Heart right ventricle (tissue), 16 donors: ENCODE results near the gene LGR6. TPM values are rescaled to one million over a fixed set of nuclear protein-coding genes. Genes with fewer than 3 reads are reported as not detected.

ENCODE experiments used
- ATAC-seq, 8 donors: fragments of 200-7000 bp; cut with Tn5 transposase; one replicate each; pipeline ENCODE4 v1.9.1; 2020; ENCODE audit warnings: mild to moderate bottlenecking in 8 of 8, moderate library complexity in 8 of 8, moderate number of reproducible peaks in 1 of 8
- DNase-seq, 2 donors: peaks; one replicate each; pipeline ENCODE4 v3.0.0-alpha.2; 2020
- H3K27ac ChIP-seq, 10 donors: fragments of 200-600 bp; sonication (generic) in 2 of 10; one replicate each; pipeline versions ENCODE4 v1.5.0 to v1.8.0; 2020 to 2022; ENCODE audit warnings: mild to moderate bottlenecking in 3 of 10
- H3K27me3 ChIP-seq, 7 donors: fragments of 200-600 bp; one replicate each; pipeline ENCODE4 v1.8.0; 2021 to 2022; ENCODE audit warnings: mild to moderate bottlenecking in 2 of 7
- H3K36me3 ChIP-seq, 9 donors: fragments of 200-600 bp; sonication (generic) in 1 of 9; one replicate each; pipeline versions ENCODE4 v1.5.0 to v1.8.0; 2020 to 2022; ENCODE audit warnings: mild to moderate bottlenecking in 2 of 9
- H3K4me1 ChIP-seq, 9 donors: fragments of 200-600 bp; sonication (generic) in 1 of 9; one replicate each; pipeline versions ENCODE4 v1.5.0 to v1.8.0; 2020 to 2022; ENCODE audit warnings: mild to moderate bottlenecking in 4 of 9
- H3K4me3 ChIP-seq, 10 donors: fragments of 200-600 bp; sonication (generic) in 2 of 10; one replicate each; pipeline versions ENCODE4 v1.5.0 to v1.8.0; 2020 to 2022; ENCODE audit warnings: mild to moderate bottlenecking in 7 of 10, moderate library complexity in 2 of 10
- H3K9me3 ChIP-seq, 11 donors: fragments of 200-600 bp in 10 of 11; sonication (generic) in 2 of 11; one replicate each; pipeline versions ENCODE4 v1.5.0 to v1.8.0; 2013 to 2022; ENCODE audit warnings: mild to moderate bottlenecking in 2 of 11, control low read depth in 1 of 11, moderate library complexity in 1 of 11
- WGBS, 2 donors: extraction: QIAGEN DNeasy Blood & Tissue Kit; methylation state at CpG; one replicate each; pipeline ENCODE4 v1.1.7; 2013; ENCODE audit warnings: inconsistent platforms in 1 of 2; 5-methylcytosine and 5-hydroxymethylcytosine counted together
- intact Hi-C, 10 donors: fragments of 100-400 bp; cut with DNase I; formaldehyde crosslinking; loops; one replicate each; pipeline versions ENCODE4 v1.11.1 to v1.14.2; 2022
- polyA plus RNA-seq, 2 donors: library from polyadenylated mRNA; stranded (reverse); fragments of 200-250 nt; gene quantifications; one replicate each; pipeline ENCODE4 v1.2.3, GENCODE V29; 2013
- total RNA-seq, 10 donors: library from RNA; stranded (reverse); fragmentation: NEBNext Ultra II Directional in 3 of 10; extraction: Animal tissue kit (Norgen Biotek cat#: 25700) in 3 of 10; gene quantifications; one replicate each; pipeline versions ENCODE4 v1.2.1 to v1.2.4, GENCODE V29; 2021 to 2023
- TF ChIP-seq, protein P1 (sequence below), 9 donors: fragments of 200-600 bp; sonication (generic) in 2 of 9; IDR thresholded peaks; one replicate each; pipeline versions ENCODE4 v1.5.0 to v1.8.0; 2021 to 2022; ENCODE audit warnings: antibody characterized with exemption in 9 of 9, mild to moderate bottlenecking in 5 of 9, moderate library complexity in 1 of 9
- donor health status: Arrhythmogenic right ventricular cardiomyopathy.
- donor health status: ischemic (EF 13 %, LVEDD 7.1; RV severe dilation, severe dysfunction).
- donor health status: healthy with polysubstance abuse.
- donor health status: DM: no; HTN: yes; CAD: no.
- donor health status: DM: no; HTN: no; CAD: no.
- donor health status: ischemic (EF 25% LVEDD 6.9; RV normal size, moderate dysfunction).
- donor health status: ischemic (EF 25% LVEDD 5.7; RV mildly dilated, moderate dysfunction).
- donor health status: healthy.
- donor health status: DM: yes; HTN: yes; CAD: no.
- donor health status: Ischemic cardiomyopathy.
- donor health status: ischemic (EF 35%, LVEDD 5.7; RV mildly dilated, moderate dysfunction).
- donor health status: nonischemic (EF 11% LVEDD 7.7; RV severe dilation, severe dysfunction).
- donor health status: DM: yes; HTN: yes; CAD: no.
- donor health status: PGD.
- donor health status: ischemic (EF 29% LVEDD 5.4; RV normal size, mild dysfunction).
- donor health status: nonischemic (EF 23%, LVEDD 6.1; RV moderate dilation, normal function).

Gene LGR6
- total and polyA plus RNA-seq, 12 donors = 0.19 to 13.5 (median 2.2) TPM

GRCh38 chr1:202251424-202252256, 58.0 kb downstream of the LGR6 start:
- no peaks in the 10 kb centered on the region for H3K4me1 ChIP-seq
- ATAC-seq (no peak), DNase-seq (no peak)
- H3K27ac ChIP-seq = no peak overlapping the region
- H3K36me3 ChIP-seq = no peaks in the 10 kb centered on the region
- no peaks in the 10 kb centered on the region for H3K9me3 ChIP-seq
- WGBS, 2 donors = 58 to 62% methylated on average over 6 of the region's 6 CpGs
- no peak overlapping the region for H3K4me3 ChIP-seq
- peaks cover 0 to 23% (median 14%) of the 10 kb centered on the region in 7 donors for H3K27me3 ChIP-seq
- TF ChIP-seq, protein P1, sequence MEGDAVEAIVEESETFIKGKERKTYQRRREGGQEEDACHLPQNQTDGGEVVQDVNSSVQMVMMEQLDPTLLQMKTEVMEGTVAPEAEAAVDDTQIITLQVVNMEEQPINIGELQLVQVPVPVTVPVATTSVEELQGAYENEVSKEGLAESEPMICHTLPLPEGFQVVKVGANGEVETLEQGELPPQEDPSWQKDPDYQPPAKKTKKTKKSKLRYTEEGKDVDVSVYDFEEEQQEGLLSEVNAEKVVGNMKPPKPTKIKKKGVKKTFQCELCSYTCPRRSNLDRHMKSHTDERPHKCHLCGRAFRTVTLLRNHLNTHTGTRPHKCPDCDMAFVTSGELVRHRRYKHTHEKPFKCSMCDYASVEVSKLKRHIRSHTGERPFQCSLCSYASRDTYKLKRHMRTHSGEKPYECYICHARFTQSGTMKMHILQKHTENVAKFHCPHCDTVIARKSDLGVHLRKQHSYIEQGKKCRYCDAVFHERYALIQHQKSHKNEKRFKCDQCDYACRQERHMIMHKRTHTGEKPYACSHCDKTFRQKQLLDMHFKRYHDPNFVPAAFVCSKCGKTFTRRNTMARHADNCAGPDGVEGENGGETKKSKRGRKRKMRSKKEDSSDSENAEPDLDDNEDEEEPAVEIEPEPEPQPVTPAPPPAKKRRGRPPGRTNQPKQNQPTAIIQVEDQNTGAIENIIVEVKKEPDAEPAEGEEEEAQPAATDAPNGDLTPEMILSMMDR (IDR thresholded peaks at IDR 0.05) = no peak
- intact Hi-C loops = no loop called here

- Histone ChIP-seq H3K4me1 (no peaks in the 10 kb centered on the region), H3K36me3 (no peaks in the 10 kb centered on the region), H3K4me3 (no peak overlapping the region), H3K27me3 (peaks cover 0 to 24% (median 14%) of the 10 kb centered on the region in 7 donors), H3K9me3 (no peaks in the 10 kb centered on the region), H3K27ac (no peak overlapping the region)
- DNase-seq = no peak
- WGBS, 2 donors = 92 to 96% methylated on average over 1 of the region's 1 CpG
- TF ChIP-seq, protein P1 (IDR thresholded peaks at IDR 0.05) = no peak
- no peak for ATAC-seq
- intact Hi-C loops = no loop called here
Observed at GRCh38 chr1:202252271-202252670, 58.7 kb downstream of the LGR6 start.

DNA sequence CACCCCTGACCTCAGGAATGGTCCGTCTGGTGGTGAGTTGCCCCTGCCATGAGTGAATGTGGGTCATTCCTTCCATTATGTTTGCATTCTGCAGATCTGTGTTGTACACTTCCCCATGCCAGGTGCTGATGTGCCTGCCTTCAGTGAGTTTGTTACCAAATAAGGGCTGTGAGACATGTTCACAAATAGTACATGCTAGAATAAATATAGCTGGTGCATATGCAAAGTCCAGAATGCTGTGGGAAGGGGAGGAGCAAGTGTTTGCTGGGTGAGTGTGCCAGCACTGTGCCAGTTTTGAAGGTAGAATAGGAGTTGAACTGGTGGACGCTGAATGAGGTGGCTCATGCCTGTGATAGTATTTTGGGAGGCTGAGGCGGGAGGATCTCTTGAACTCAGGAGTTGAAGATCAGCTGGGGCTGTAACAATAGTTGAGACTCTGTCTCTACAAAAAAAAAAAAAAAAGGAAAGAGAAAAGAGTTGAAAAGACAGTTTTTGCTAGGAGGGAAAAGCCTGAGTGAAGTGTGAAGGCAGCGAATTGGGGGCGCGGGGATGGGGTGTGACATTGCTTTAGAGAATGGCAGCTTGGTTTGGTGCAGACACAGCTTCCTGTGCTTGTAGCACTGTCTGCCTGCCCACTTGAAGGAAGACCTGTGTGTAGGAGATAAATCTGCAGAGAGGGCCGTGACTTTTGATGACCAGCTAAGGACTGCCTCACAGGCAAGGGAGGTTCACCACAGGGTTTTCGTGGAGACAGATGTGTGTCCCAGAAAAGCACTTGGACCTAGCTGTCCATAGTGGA, 61.1 kb downstream of the LGR6 start:
- Histone ChIP-seq H3K27ac (no peak overlapping the region), H3K4me1 (no peaks in the 10 kb centered on the region), H3K27me3 (peaks cover 0 to 27% (median 18%) of the 10 kb centered on the region in 7 donors), H3K4me3 (no peak overlapping the region), H3K36me3 (no peaks in the 10 kb centered on the region), H3K9me3 (no peaks in the 10 kb centered on the region)
- TF ChIP-seq, protein P1 (IDR thresholded peaks at IDR 0.05) = no peak
- WGBS, 2 donors = 73 to 81% methylated on average over 8 of the region's 8 CpGs
- intact Hi-C loops = no loop called here
- DNase-seq (no peak), ATAC-seq (no peak)

DNA sequence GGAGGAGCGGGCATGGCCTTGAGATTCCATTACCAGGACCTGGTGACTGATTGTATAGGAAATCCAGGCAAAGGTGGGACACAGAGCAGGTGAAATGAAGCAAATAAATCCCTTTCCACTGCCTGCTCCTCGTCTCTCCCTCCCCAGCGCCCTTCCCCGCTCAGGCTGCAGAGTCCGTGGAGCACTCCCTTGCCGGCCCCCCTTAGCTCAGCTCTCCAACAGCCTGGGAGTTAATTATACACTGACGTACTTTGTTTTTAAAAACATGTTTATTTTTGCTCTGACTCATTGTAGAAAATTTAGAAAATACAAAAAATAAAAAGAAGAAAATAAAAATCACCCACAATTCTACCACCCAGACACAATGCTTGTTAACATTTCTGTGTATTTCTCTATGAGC, 61.7 kb downstream of the LGR6 start:
- no peak overlapping the region for H3K27ac ChIP-seq
- no peaks in the 10 kb centered on the region for H3K9me3 ChIP-seq
- TF ChIP-seq, protein P1 (IDR thresholded peaks at IDR 0.05) = no peak
- 63 to 67% methylated on average over 7 of the region's 7 CpGs for WGBS, 2 donors
- no peaks in the 10 kb centered on the region for H3K36me3 ChIP-seq
- H3K4me1 ChIP-seq = no peaks in the 10 kb centered on the region
- ATAC-seq = no peak
- DNase-seq = no peak
- H3K27me3 ChIP-seq = peaks cover 0 to 34% (median 22%) of the 10 kb centered on the region in 7 donors
- no peak overlapping the region for H3K4me3 ChIP-seq
- intact Hi-C loops = no loop called here
